Measurements from ENCODE around the gene RNF181. TPM values are rescaled to one million over a fixed set of nuclear protein-coding genes. Genes with fewer than 3 reads are reported as not detected.
A peak's percentile ranks its signal among the peaks of the same experiment; 100 is the strongest.

RNF181 gene
- total and polyA plus RNA-seq, 2 of the 13 experiments (the other 11 are each of a cell fraction or from before 2014, with no cell fraction given): 224 to 578 TPM

GRCh38 chr2:85558160-85558559 is 37.4 kb upstream of the RNF181 start (continued):
- TF ChIP-seq PRDM10 (CRISPR knock-in tag; IDR thresholded peaks at IDR 0.05; ENCODE audit: low read depth) (0 out of 2 replicates have a peak, but pooled peaks have one; percentile 29), ISL2 (CRISPR knock-in tag; IDR thresholded peaks at IDR 0.05) (peak; percentile 75), NCOA2 (CRISPR knock-in tag; IDR thresholded peaks at IDR 0.05) (peak; percentile 75; the same call in 1 of the 2 replicates), DPF2 (CRISPR knock-in tag; IDR thresholded peaks at IDR 0.05; ENCODE audit: borderline replicate concordance, low read depth) (no peak), RNF219 (CRISPR knock-in tag; IDR thresholded peaks at IDR 0.05) (no peak), EED (CRISPR knock-in tag; IDR thresholded peaks at IDR 0.05) (no peak), ZNF691 (CRISPR knock-in tag; IDR thresholded peaks at IDR 0.05; ENCODE audit: borderline replicate concordance, low read depth) (no peak), SMARCE1 (IDR thresholded peaks at IDR 0.05; ENCODE audit: borderline replicate concordance) (no peak), SUZ12 (IDR thresholded peaks at IDR 0.05; ENCODE audit: low read depth, low read length) (no peak), GPN1 (CRISPR knock-in tag; IDR thresholded peaks at IDR 0.05; ENCODE audit: borderline replicate concordance) (no peak), NAIF1 (CRISPR knock-in tag; IDR thresholded peaks at IDR 0.05; ENCODE audit: borderline replicate concordance) (no peak), ZNF737 (CRISPR knock-in tag; IDR thresholded peaks at IDR 0.05; ENCODE audit: borderline replicate concordance) (no peak), PHF5A (CRISPR knock-in tag; IDR thresholded peaks at IDR 0.05; ENCODE audit: low read depth, unreplicated experiment) (no peak), DR1 (CRISPR knock-in tag; IDR thresholded peaks at IDR 0.05) (no peak), LBX2 (CRISPR knock-in tag; IDR thresholded peaks at IDR 0.05; ENCODE audit: borderline replicate concordance) (no peak), KLF12 (CRISPR knock-in tag; IDR thresholded peaks at IDR 0.05; ENCODE audit: borderline replicate concordance) (no peak), ZSCAN29 (CRISPR knock-in tag; conservative IDR thresholded peaks at IDR 0.05) (no peak), ZNF605 (CRISPR knock-in tag; IDR thresholded peaks at IDR 0.05) (no peak), RFX5 (IDR thresholded peaks at IDR 0.05; ENCODE audit: low read depth, low read length) (no peak), EHMT2 (IDR thresholded peaks at IDR 0.05; ENCODE audit: borderline replicate concordance, low read depth, low read length) (no peak), ZNF280D (CRISPR knock-in tag; IDR thresholded peaks at IDR 0.05) (no peak)
